ENCODE measurements around the gene BCCIP. TPM values are rescaled to one million over a fixed set of nuclear protein-coding genes. Genes with fewer than 3 reads are reported as not detected.
A peak's percentile ranks its signal among the peaks of the same experiment; 100 is the strongest.

The BCCIP gene
- total RNA-seq, 1 donor from 2014 or later = 81.5 TPM

DNA sequence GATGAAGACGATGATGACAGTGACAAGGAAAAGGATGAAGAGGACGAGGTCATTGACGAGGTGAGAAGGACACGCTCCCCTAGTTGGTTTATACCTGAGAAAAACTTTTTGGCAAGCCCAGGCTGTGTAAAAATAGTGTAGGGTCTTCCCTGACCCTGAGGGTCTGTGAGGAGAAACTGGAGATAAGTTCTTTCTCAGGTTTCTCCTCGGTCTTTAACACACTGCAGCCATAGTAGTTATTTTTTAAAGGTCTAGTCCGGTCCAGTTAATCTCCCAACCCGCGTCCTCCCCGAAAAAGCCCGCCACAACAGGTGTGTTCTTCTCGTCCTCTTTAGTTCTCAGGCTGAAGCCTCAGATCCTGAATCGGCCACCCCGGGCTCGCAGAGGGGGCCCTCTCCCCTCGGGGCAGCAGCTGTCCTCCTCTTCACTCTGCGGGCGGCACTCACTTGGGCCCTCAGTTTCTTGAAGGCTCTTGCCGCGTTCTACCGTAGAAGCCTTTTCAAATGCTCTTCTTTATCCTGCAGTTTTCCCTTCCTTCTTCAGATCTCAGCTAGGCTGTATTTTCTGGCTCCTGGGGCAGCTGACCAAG lies 411 bp downstream of the BCCIP start:
- H3K27ac Mint-ChIP-seq = no peak overlapping the region
- no peaks in the 10 kb centered on the region for H3K27me3 Mint-ChIP-seq
- DNase-seq (ENCODE audit: extremely low spot score, unreplicated experiment) = no peak
- TF ChIP-seq, protein P1, sequence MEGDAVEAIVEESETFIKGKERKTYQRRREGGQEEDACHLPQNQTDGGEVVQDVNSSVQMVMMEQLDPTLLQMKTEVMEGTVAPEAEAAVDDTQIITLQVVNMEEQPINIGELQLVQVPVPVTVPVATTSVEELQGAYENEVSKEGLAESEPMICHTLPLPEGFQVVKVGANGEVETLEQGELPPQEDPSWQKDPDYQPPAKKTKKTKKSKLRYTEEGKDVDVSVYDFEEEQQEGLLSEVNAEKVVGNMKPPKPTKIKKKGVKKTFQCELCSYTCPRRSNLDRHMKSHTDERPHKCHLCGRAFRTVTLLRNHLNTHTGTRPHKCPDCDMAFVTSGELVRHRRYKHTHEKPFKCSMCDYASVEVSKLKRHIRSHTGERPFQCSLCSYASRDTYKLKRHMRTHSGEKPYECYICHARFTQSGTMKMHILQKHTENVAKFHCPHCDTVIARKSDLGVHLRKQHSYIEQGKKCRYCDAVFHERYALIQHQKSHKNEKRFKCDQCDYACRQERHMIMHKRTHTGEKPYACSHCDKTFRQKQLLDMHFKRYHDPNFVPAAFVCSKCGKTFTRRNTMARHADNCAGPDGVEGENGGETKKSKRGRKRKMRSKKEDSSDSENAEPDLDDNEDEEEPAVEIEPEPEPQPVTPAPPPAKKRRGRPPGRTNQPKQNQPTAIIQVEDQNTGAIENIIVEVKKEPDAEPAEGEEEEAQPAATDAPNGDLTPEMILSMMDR (conservative IDR thresholded peaks at IDR 0.05) = no peak
- H3K9me3 Mint-ChIP-seq = no peaks in the 10 kb centered on the region
- peaks cover 12% of the 10 kb centered on the region for H3K36me3 Mint-ChIP-seq
- no peak overlapping the region for H3K4me3 Mint-ChIP-seq
- peaks cover 24% of the 10 kb centered on the region for H3K4me1 Mint-ChIP-seq (ENCODE audit: unreplicated experiment)

DNA sequence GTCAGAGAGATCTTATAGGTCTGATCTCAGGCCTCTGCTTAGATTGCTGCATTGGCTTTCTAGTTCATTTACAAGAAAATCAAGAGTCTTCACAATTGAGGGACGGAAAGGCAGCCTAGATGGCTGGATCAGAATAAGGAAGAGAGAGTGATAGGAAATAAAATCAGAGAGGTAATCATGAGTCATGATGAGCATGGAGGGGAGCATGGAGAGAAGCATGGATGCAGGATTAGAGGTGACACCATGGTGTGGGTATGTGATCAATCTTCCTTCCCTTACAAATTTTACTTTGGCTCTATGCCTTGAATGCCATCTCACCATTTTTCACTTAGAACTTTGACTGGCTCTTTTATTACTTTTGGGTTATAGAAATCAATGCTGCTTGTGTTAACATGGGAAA lies 1.4 kb downstream of the BCCIP start:
- no peaks in the 10 kb centered on the region for H3K9me3 Mint-ChIP-seq
- no peaks in the 10 kb centered on the region for H3K27me3 Mint-ChIP-seq
- H3K27ac Mint-ChIP-seq = no peak overlapping the region
- peaks cover 24% of the 10 kb centered on the region for H3K4me1 Mint-ChIP-seq (ENCODE audit: unreplicated experiment)
- no peak overlapping the region for H3K4me3 Mint-ChIP-seq
- TF ChIP-seq, protein P1 (conservative IDR thresholded peaks at IDR 0.05) = no peak
- peaks cover 19% of the 10 kb centered on the region for H3K36me3 Mint-ChIP-seq
- DNase-seq (ENCODE audit: extremely low spot score, unreplicated experiment) = peak; percentile 2

DNA sequence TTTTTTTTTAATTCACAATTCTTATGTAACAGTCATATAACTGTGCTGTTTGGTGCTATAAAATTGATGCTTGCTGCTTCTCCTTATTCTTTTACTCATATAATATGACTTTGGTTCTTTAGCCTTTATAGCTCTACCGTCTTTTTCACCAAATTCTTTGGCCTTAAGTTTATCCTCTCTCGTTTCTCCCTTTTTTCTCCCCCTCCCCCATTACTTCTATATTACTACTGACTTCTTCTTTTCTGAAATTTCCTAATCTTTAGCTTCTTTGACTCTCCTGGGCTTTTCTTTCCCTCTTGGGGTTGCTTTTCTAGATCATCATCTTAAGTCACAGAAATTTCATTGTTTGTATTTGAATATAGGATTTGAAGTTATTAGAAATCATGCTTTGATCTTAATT lies 3.8 kb downstream of the BCCIP start:
- Mint-ChIP-seq H3K9me3 (no peaks in the 10 kb centered on the region), H3K27ac (no peak overlapping the region), H3K36me3 (peaks cover 28% of the 10 kb centered on the region), H3K27me3 (no peaks in the 10 kb centered on the region), H3K4me3 (no peak overlapping the region), H3K4me1 (ENCODE audit: unreplicated experiment) (peaks cover 12% of the 10 kb centered on the region)
- TF ChIP-seq, protein P1 (conservative IDR thresholded peaks at IDR 0.05) = no peak
- DNase-seq (ENCODE audit: extremely low spot score, unreplicated experiment) = no peak

DNA sequence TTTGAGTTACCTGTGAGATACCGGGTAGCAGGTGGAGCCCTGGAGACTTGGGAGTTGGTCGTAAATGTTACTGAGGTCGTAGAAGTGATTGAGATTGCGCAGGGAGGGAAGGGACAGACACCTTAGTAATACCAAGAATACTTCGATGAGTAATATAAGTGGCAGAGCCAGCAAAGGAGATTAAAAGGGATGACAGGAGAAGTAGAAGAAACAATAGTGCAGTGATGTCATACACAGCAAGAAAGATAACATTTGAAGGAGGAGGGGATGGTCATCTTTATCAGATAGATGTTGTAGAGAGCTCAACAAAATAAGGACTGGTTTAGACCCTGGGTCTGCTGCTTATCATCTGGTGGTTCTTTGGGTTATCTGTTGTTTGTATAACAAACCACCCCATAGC lies 5.0 kb downstream of the BCCIP start:
- no peaks in the 10 kb centered on the region for H3K9me3 Mint-ChIP-seq
- peaks cover 28% of the 10 kb centered on the region for H3K36me3 Mint-ChIP-seq
- peaks cover 12% of the 10 kb centered on the region for H3K4me1 Mint-ChIP-seq (ENCODE audit: unreplicated experiment)
- H3K27me3 Mint-ChIP-seq = no peaks in the 10 kb centered on the region
- TF ChIP-seq, protein P1 (conservative IDR thresholded peaks at IDR 0.05) = no peak
- no peak overlapping the region for H3K4me3 Mint-ChIP-seq
- DNase-seq (ENCODE audit: extremely low spot score, unreplicated experiment) = no peak
- no peak overlapping the region for H3K27ac Mint-ChIP-seq

DNA sequence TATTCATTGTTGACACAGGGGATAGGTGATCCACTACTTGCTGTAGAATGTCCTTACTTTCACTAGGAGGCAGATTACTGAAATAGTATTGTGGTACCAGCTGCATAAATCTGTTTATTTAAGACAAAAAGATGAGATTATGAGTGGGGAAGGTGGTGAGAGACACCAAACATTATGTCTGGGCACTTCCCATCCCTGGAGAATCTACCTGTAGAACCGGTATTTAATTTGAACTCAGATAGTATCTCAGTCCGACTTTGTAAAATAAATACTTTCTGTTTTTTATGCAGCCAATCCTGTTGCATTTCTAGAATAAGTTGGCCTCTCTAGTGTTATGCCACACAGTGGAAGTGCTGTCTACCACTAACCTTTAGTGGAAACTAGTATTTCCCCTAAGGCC lies 13.4 kb downstream of the BCCIP start:
- no peak for DNase-seq (ENCODE audit: extremely low spot score, unreplicated experiment)
- no peaks in the 10 kb centered on the region for H3K4me1 Mint-ChIP-seq (ENCODE audit: unreplicated experiment)
- no peaks in the 10 kb centered on the region for H3K27me3 Mint-ChIP-seq
- peak overlapping the region; percentile 71 for H3K27ac Mint-ChIP-seq
- TF ChIP-seq, protein P1 (conservative IDR thresholded peaks at IDR 0.05) = no peak
- H3K4me3 Mint-ChIP-seq = no peak overlapping the region
- H3K36me3 Mint-ChIP-seq = peaks cover 22% of the 10 kb centered on the region
- no peaks in the 10 kb centered on the region for H3K9me3 Mint-ChIP-seq

All from type B pancreatic cell (in vitro differentiated cells).